DND-41 (cell line): ENCODE results near the gene SNX13.
A peak's percentile ranks its signal among the peaks of the same experiment; 100 is the strongest.

ENCODE experiments used
- ATAC-seq: fragments of 200-7000 bp; cut with Tn5 transposase; 3 replicates; pipeline ENCODE4 v1.9.1; 2021; ENCODE audit warnings: low read depth; ENCODE audit not compliant: insufficient read depth
- DNase-seq: peaks from one replicate; pipeline ENCODE4 v3.0.0-alpha.2; 2020
- H2AFZ ChIP-seq: 2 replicates; pipeline ENCODE4 v1.6.0; 2012; ENCODE audit warnings: low read depth, low read length
- H3K27ac ChIP-seq: 2 replicates; pipeline ENCODE4 v1.5.1; 2012; ENCODE audit warnings: low read length, inconsistent platforms
- H3K27me3 ChIP-seq: fragments of 200-600 bp; sonication (generic); 2 replicates; pipeline ENCODE4 v1.6.0; 2012; ENCODE audit warnings: low read length, mild to moderate bottlenecking, inconsistent platforms; ENCODE audit not compliant: insufficient read depth, poor library complexity
- H3K36me3 ChIP-seq: 2 replicates; pipeline ENCODE4 v1.5.1; 2012; ENCODE audit warnings: low read length, inconsistent platforms; ENCODE audit not compliant: insufficient read depth
- H3K4me1 ChIP-seq: 2 replicates; pipeline ENCODE4 v1.5.1; 2012; ENCODE audit warnings: mild to moderate bottlenecking, low read length; ENCODE audit not compliant: insufficient read depth
- H3K4me2 ChIP-seq: 2 replicates; pipeline ENCODE4 v1.6.0; 2012; ENCODE audit warnings: mild to moderate bottlenecking, moderate library complexity, low read length, inconsistent platforms; ENCODE audit not compliant: insufficient read depth
- H3K4me3 ChIP-seq, 2 experiments: fragments of 200-600 bp in 1 of 2; shearing (Covaris generic) in 1 of 2; 2 replicates each; pipeline ENCODE4 v1.5.1; 2012 to 2016; ENCODE audit warnings: inconsistent platforms in 2 of 2, low read length in 2 of 2, mild to moderate bottlenecking in 2 of 2, low read depth in 1 of 2, moderate library complexity in 1 of 2
- H3K79me2 ChIP-seq: 2 replicates; pipeline ENCODE4 v1.6.0; 2012; ENCODE audit warnings: low read length, inconsistent platforms; ENCODE audit not compliant: insufficient read depth
- H3K9ac ChIP-seq: 2 replicates; pipeline ENCODE4 v1.6.0; 2012; ENCODE audit warnings: low read depth, mild to moderate bottlenecking, inconsistent platforms, low read length, moderate library complexity
- H3K9me3 ChIP-seq: 2 replicates; pipeline ENCODE4 v1.5.1; 2012; ENCODE audit warnings: low read length, moderate library complexity, mild to moderate bottlenecking, inconsistent platforms; ENCODE audit not compliant: insufficient read depth, severe bottlenecking
- H4K20me1 ChIP-seq: 2 replicates; pipeline ENCODE4 v1.6.0; 2012; ENCODE audit warnings: low read length; ENCODE audit not compliant: insufficient read depth
- EZH2 ChIP-seq: IDR thresholded peaks from 3 replicates; pipeline ENCODE4 v1.6.1; 2012; ENCODE audit warnings: borderline replicate concordance, low read depth, mild to moderate bottlenecking, moderate library complexity, low read length, inconsistent platforms; ENCODE audit not compliant: severe bottlenecking
- TF ChIP-seq, protein P1 (sequence below): IDR thresholded peaks from 2 replicates; pipeline ENCODE4 v1.5.1; 2012; ENCODE audit warnings: borderline replicate concordance, low read length, moderate library complexity, mild to moderate bottlenecking; ENCODE audit not compliant: poor library complexity, severe bottlenecking; ENCODE audit errors: extremely low read depth

Gene SNX13

DNA sequence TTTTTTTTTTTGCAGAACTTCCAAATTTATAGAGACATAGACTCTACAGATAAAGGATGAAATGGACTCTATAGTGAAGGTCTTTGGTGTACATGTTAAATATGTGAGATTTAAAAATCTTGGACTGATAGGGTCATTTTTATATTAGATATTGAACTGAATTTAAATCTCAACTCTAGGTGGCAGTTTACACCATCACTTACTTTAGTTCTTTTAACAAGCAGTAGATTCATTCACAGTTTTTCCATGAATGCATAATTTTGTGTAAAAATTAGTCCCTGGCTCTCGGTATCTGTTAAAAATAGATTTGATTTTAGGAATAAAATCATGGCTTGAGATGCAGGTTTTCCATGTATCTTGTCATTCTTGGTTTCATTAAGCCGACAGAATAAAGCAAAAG is 31.1 kb upstream of the SNX13 start:
- H2AFZ ChIP-seq: no peak overlapping the region
- no peak for DNase-seq
- no peaks in the 10 kb centered on the region for H3K27me3 ChIP-seq

DNA sequence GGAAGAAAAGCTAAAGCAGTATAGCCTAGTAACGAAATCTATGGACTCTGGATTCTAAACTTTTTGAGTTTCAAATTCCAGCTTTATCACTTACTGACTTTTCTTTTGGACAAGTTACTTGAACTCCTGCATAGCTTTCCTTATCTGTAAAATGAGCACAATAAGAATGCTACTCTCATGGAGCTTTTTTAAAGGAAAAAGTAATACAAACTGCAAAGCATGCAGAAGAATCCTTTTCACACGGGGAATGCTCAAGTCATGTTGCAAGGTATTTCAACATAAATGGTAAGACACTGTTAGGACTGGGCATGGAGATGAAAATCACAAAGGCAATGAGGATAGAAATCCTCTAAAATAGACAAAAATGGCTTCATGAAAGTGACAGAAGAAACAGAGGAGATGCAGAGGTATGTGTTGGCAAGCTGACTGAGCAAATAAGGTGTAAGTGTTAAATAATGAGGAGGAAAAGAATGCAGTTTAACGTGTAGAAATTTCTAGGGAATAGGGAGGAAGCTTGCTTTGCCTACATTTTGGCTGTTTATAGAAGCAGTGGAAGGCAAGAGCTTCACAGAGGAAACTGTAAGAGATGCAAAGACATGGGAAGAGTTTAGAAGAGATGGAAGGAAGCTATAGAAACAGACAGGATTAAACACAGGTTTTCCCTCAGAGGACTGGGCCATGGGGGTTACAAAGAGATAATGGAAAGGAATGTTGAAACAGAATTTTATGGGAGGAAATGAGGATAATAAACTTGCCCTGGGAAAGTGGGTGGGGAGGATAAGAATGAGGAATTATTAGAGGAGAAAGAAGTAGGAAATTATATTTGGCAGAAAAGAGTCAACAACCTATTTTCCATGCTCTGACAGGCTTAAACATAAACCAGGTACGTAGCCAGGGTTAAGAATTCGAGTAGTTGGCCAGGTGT is 28.8 kb upstream of the SNX13 start:
- ATAC-seq (no peak), DNase-seq (no peak)
- no peaks in the 10 kb centered on the region for H3K4me1 ChIP-seq
- H3K4me3 ChIP-seq: no peak overlapping the region
- no peaks in the 10 kb centered on the region for H3K9me3 ChIP-seq
- H3K79me2 ChIP-seq: no peaks in the 10 kb centered on the region
- no peak overlapping the region for H3K27ac ChIP-seq
- H3K27me3 ChIP-seq: no peaks in the 10 kb centered on the region
- H4K20me1 ChIP-seq: no peaks in the 10 kb centered on the region
- H3K36me3 ChIP-seq: no peaks in the 10 kb centered on the region
- no peak overlapping the region for H3K4me2 ChIP-seq
- TF ChIP-seq, protein P1, sequence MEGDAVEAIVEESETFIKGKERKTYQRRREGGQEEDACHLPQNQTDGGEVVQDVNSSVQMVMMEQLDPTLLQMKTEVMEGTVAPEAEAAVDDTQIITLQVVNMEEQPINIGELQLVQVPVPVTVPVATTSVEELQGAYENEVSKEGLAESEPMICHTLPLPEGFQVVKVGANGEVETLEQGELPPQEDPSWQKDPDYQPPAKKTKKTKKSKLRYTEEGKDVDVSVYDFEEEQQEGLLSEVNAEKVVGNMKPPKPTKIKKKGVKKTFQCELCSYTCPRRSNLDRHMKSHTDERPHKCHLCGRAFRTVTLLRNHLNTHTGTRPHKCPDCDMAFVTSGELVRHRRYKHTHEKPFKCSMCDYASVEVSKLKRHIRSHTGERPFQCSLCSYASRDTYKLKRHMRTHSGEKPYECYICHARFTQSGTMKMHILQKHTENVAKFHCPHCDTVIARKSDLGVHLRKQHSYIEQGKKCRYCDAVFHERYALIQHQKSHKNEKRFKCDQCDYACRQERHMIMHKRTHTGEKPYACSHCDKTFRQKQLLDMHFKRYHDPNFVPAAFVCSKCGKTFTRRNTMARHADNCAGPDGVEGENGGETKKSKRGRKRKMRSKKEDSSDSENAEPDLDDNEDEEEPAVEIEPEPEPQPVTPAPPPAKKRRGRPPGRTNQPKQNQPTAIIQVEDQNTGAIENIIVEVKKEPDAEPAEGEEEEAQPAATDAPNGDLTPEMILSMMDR: no peak
- TF ChIP-seq EZH2: no peak
- no peak overlapping the region for H3K9ac ChIP-seq
- H2AFZ ChIP-seq: no peak overlapping the region

More for the DNA sequence above, 31.1 kb upstream of the SNX13 start:
- H3K36me3 ChIP-seq: no peaks in the 10 kb centered on the region
- H4K20me1 ChIP-seq: no peaks in the 10 kb centered on the region
- no peak overlapping the region for H3K4me3 ChIP-seq
- H3K9ac ChIP-seq: no peak overlapping the region
- ATAC-seq: no peak
- H3K4me2 ChIP-seq: no peak overlapping the region
- H3K9me3 ChIP-seq: no peaks in the 10 kb centered on the region
- H3K4me1 ChIP-seq: no peaks in the 10 kb centered on the region
- TF ChIP-seq, protein P1: peak; percentile 8
- no peak for TF ChIP-seq EZH2
- no peaks in the 10 kb centered on the region for H3K79me2 ChIP-seq
- H3K27ac ChIP-seq: no peak overlapping the region

DNA sequence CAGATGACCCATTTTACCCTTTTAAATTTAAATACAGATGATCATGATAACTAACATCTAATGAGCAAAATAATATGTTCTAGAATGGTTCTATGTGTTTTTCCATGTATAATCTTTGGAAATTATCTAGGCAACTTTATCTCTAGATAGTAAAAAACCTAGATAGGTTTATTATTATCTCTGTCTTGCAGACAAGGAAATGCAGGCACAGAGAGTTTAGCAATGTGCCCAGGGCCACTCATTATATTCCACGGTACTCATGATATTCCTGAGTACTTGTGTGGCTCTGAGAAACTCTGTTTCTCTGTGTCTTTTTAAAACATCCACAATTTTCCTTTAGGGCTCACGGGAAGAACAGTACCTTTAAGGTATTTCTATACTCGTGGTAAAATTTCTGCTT is 26.4 kb upstream of the SNX13 start:
- Histone ChIP-seq H3K27me3 (peaks cover 2% of the 10 kb centered on the region), H3K9ac (no peak overlapping the region), H3K36me3 (no peaks in the 10 kb centered on the region), H3K4me1 (no peaks in the 10 kb centered on the region), H2AFZ (no peak overlapping the region), H3K79me2 (no peaks in the 10 kb centered on the region), H3K9me3 (no peaks in the 10 kb centered on the region), H3K4me2 (no peak overlapping the region), H4K20me1 (no peaks in the 10 kb centered on the region), H3K4me3 (no peak overlapping the region), H3K27ac (no peak overlapping the region)
- TF ChIP-seq, protein P1: no peak
- no peak for TF ChIP-seq EZH2
- DNase-seq: no peak
- no peak for ATAC-seq
